Heart left ventricle (tissue), 13 donors: ENCODE results near the gene CDC42EP4.

Experiments
- CTCF ChIP-seq, 12 donors: fragments of 200-600 bp; sonication (generic) in 4 of 12; IDR thresholded peaks; one replicate each; pipeline versions ENCODE4 v1.5.0 to v1.8.0; 2018 to 2022; ENCODE audit warnings: antibody characterized with exemption in 12 of 12, mild to moderate bottlenecking in 5 of 12
- POLR2A ChIP-seq, 2 donors: fragments of 450-650 bp; IDR thresholded peaks; one replicate each; pipeline ENCODE4 v1.6.1; 2017; ENCODE audit warnings: antibody characterized with exemption in 2 of 2, mild to moderate bottlenecking in 2 of 2, moderate library complexity in 2 of 2
- donor health status: ischemic (EF 13 %, LVEDD 7.1; RV severe dilation, severe dysfunction).
- donor health status: DM: no; HTN: yes; CAD: no.
- donor health status: DM: no; HTN: no; CAD: no.
- donor health status: ischemic (EF 25% LVEDD 6.9; RV normal size, moderate dysfunction).
- donor health status: ischemic (EF 25% LVEDD 5.7; RV mildly dilated, moderate dysfunction).
- donor health status: ischemic (EF 35%, LVEDD 5.7; RV mildly dilated, moderate dysfunction).
- donor health status: nonischemic (EF 11% LVEDD 7.7; RV severe dilation, severe dysfunction).
- donor health status: DM: yes; HTN: yes; CAD: no.
- donor health status: PGD.
- donor health status: ischemic (EF 29% LVEDD 5.4; RV normal size, mild dysfunction).
- donor health status: nonischemic (EF 23%, LVEDD 6.1; RV moderate dilation, normal function).

GRCh38 chr17:73359987-73360410 is 48.2 kb upstream of the CDC42EP4 start:
- TF ChIP-seq CTCF (IDR thresholded peaks at IDR 0.05): no peak
- no peak for TF ChIP-seq POLR2A (IDR thresholded peaks at IDR 0.05)
